Activated B cell treated with CpG ODN at 0.5 μM for 24 hours (primary cell): Measurements from ENCODE around the gene FBXL7. TPM values are rescaled to one million over a fixed set of nuclear protein-coding genes. Genes with fewer than 3 reads are reported as not detected.

Source experiments
- ATAC-seq: fragments of 200-7000 bp; cut with Tn5 transposase; one replicate; pipeline ENCODE4 v1.10.0; 2021; ENCODE audit warnings: low read depth, mild to moderate bottlenecking, moderate library complexity
- CTCF ChIA-PET: fragments of 350-600 bp; sonication (Branson Sonifier 250); formaldehyde crosslinking; loops from one replicate; lab custom pipeline; 2021; ENCODE audit warnings: antibody characterized with exemption; lab: Charles Lee
- POLR2A ChIA-PET: fragments of 350-600 bp; sonication (Branson Sonifier 250); formaldehyde crosslinking; loops from one replicate; lab custom pipeline; 2021; ENCODE audit warnings: antibody characterized with exemption; lab: Charles Lee
- DNase-seq: peaks from one replicate; pipeline ENCODE4 v3.0.0; 2022
- H3K27ac Mint-ChIP-seq: one replicate; pipeline ENCODE4 v1.8.0; 2020; ENCODE audit warnings: mixed read lengths
- H3K27me3 Mint-ChIP-seq: one replicate; pipeline ENCODE4 v1.8.0; 2021; ENCODE audit warnings: mixed read lengths
- H3K36me3 Mint-ChIP-seq: one replicate; pipeline ENCODE4 v1.8.0; 2021; ENCODE audit warnings: low read depth, mixed read lengths
- H3K4me1 Mint-ChIP-seq: one replicate; pipeline ENCODE4 v1.8.0; 2021; ENCODE audit warnings: mixed read lengths
- H3K4me3 Mint-ChIP-seq: one replicate; pipeline ENCODE4 v1.8.0; 2020; ENCODE audit warnings: mild to moderate bottlenecking, mixed read lengths
- H3K9me3 Mint-ChIP-seq: one replicate; pipeline ENCODE4 v1.8.0; 2020; ENCODE audit warnings: mixed read lengths
- intact Hi-C: fragments of 100-400 bp; cut with micrococcal nuclease; formaldehyde crosslinking; loops from one replicate; pipeline ENCODE4 v1.15.1; 2024
- total RNA-seq: library from RNA; stranded (reverse); gene quantifications from 2 replicates; pipeline ENCODE4 v1.2.3, GENCODE V29; 2022
- TF ChIP-seq, protein P1 (sequence below): fragments of 200-600 bp; IDR thresholded peaks from one replicate; pipeline ENCODE4 v1.8.0; 2022; ENCODE audit warnings: antibody characterized with exemption, mild to moderate bottlenecking

The FBXL7 gene
- total RNA-seq, 1 donor from 2014 or later, result not detected

DNA sequence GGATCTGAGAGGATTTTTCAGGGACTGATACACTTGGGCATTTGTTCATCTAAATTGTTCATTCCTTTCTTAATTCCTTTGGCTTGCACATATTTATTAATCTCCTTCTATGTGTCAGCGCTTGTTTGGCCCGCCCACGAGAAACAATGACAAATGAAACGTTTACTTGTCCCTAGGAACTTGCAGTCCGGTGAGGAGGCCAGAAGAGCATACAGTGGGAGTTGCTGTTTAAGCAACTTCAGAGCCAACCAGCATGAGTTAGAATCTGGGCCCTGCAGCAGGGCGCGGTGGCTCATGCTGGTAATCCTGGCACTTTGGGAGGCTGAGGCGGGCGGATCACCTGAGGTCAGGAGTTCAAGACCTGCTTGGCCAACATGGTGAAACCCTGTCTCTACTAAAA, 18.8 kb downstream of the FBXL7 start:
- ChIA-PET POLR2A (no interaction called here), CTCF (no interaction called here)
- Mint-ChIP-seq H3K27me3 (no peaks in the 10 kb centered on the region), H3K9me3 (no peaks in the 10 kb centered on the region), H3K4me1 (no peaks in the 10 kb centered on the region), H3K27ac (no peak overlapping the region), H3K4me3 (no peak overlapping the region), H3K36me3 (no peaks in the 10 kb centered on the region)
- DNase-seq, result no peak
- TF ChIP-seq, protein P1, sequence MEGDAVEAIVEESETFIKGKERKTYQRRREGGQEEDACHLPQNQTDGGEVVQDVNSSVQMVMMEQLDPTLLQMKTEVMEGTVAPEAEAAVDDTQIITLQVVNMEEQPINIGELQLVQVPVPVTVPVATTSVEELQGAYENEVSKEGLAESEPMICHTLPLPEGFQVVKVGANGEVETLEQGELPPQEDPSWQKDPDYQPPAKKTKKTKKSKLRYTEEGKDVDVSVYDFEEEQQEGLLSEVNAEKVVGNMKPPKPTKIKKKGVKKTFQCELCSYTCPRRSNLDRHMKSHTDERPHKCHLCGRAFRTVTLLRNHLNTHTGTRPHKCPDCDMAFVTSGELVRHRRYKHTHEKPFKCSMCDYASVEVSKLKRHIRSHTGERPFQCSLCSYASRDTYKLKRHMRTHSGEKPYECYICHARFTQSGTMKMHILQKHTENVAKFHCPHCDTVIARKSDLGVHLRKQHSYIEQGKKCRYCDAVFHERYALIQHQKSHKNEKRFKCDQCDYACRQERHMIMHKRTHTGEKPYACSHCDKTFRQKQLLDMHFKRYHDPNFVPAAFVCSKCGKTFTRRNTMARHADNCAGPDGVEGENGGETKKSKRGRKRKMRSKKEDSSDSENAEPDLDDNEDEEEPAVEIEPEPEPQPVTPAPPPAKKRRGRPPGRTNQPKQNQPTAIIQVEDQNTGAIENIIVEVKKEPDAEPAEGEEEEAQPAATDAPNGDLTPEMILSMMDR, result no peak
- no peak for ATAC-seq
- intact Hi-C loops, result no loop called here

DNA sequence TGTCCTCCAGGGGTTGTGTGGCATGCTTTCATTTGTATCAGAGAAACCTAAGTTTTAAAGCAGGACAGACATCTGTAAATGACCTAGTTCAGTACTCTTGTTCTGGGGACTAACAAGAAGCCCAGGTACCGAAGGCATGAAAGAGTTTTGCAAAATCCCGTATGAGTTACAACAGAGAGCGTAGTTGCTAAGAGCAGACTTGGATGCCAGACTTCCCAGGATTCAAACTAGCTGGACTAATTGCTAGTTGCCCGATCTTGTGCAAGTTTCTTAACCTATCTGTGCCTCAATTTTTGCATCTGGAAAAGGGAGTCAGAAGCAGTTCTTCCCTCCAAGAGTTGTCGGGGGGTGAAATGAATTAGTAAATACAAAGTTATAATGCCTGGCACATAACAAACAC, 20.9 kb downstream of the FBXL7 start:
- Mint-ChIP-seq H3K4me1 (no peaks in the 10 kb centered on the region), H3K27me3 (no peaks in the 10 kb centered on the region), H3K27ac (no peak overlapping the region), H3K36me3 (no peaks in the 10 kb centered on the region), H3K4me3 (no peak overlapping the region), H3K9me3 (no peaks in the 10 kb centered on the region)
- TF ChIP-seq, protein P1, result no peak
- no peak for ATAC-seq
- no peak for DNase-seq
- POLR2A ChIA-PET, result no interaction called here
- intact Hi-C loops, result no loop called here
- CTCF ChIA-PET, result no interaction called here

DNA sequence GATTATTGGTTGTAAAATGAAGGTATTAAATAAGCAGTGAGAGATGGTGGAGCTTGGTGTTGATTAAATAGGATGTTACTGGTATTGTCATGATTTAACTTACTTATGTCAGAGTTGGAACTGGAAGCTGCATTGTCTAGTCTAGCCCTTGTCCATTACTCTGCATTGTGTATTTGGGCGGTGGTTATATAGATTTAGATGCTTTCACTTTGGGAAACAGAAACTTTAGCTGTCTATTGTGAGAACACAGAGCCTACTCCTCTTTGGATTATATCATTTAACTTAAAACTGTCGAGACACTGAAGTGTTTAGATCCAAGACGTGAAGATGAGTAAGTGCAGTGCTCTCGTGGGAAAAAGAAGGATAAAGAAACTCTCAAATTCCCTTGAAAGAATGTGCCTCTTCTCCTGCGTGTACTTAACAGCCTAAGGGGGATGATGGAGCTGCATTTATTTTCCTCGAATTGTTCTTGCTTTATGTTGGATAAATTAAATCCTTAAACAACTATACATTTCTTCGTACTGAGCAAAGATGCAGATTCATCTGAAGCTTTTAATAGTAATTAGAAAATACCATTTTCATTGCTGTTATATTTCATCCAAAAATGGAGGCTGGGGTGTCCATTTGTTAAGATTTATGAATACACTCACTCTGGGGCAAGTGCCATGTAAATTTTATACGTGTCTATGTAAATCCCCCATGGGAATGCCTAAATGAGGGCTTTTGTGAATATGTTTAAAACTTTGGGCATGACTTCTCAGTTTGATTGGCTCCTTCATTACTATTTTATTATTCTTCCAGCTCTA, 21.6 kb downstream of the FBXL7 start:
- Mint-ChIP-seq H3K4me1 (no peaks in the 10 kb centered on the region), H3K27me3 (no peaks in the 10 kb centered on the region)

DNA sequence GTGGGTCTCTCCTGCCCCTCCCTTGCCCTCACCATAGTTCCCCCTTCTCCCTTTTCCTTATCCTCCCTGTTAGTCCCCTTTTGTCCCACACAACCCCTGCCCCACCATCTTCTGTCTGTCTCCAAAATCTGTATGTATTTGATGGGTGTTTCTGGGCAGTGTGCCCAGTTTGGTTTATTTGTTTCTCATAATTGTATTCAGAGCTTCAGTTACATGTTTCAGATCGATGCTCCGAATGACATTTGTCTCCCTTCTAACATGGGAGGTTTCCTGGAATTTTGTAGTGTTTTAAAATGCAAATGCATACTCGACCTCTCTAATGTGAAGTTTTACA, 22.2 kb downstream of the FBXL7 start:
- no peak overlapping the region for H3K4me3 Mint-ChIP-seq
- ChIA-PET CTCF (no interaction called here), POLR2A (no interaction called here)
- H3K9me3 Mint-ChIP-seq, result no peaks in the 10 kb centered on the region
- DNase-seq, result no peak
- H3K4me1 Mint-ChIP-seq, result no peaks in the 10 kb centered on the region
- ATAC-seq, result no peak
- no peaks in the 10 kb centered on the region for H3K27me3 Mint-ChIP-seq
- TF ChIP-seq, protein P1, result no peak
- no peak overlapping the region for H3K27ac Mint-ChIP-seq
- intact Hi-C loops, result no loop called here
- H3K36me3 Mint-ChIP-seq, result no peaks in the 10 kb centered on the region

More for the DNA sequence above, 21.6 kb downstream of the FBXL7 start:
- ChIA-PET CTCF (no interaction called here), POLR2A (no interaction called here)
- no peaks in the 10 kb centered on the region for H3K9me3 Mint-ChIP-seq
- no peak overlapping the region for H3K27ac Mint-ChIP-seq
- DNase-seq, result no peak
- TF ChIP-seq, protein P1, result no peak
- H3K4me3 Mint-ChIP-seq, result no peak overlapping the region
- ATAC-seq, result no peak
- intact Hi-C loops, result no loop called here
- H3K36me3 Mint-ChIP-seq, result no peaks in the 10 kb centered on the region

DNA sequence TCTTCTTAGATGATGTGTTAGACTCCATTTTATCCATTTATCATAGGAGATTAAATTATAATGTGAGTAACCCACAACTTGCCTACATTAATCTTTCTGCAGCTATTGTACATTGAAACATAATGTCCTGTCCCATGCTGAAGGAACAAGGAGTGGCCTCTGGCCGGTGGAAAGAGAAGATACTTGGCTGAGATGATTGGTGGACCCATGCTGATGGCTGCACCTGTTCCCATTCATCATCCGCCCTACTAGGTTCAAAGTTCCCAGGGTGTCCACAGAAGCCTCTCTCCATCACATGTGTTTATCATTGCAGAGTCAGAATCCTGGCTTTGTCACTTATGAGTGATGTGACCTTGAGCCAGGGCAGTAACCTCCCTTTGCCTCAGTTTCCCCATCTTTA, 24.7 kb downstream of the FBXL7 start:
- Mint-ChIP-seq H3K36me3 (no peaks in the 10 kb centered on the region), H3K4me3 (no peak overlapping the region), H3K4me1 (no peaks in the 10 kb centered on the region), H3K27me3 (no peaks in the 10 kb centered on the region), H3K27ac (no peak overlapping the region), H3K9me3 (peaks cover 5% of the 10 kb centered on the region)
- DNase-seq (no peak), ATAC-seq (no peak)
- TF ChIP-seq, protein P1, result no peak
- intact Hi-C loops, result no loop called here
- ChIA-PET POLR2A (no interaction called here), CTCF (no interaction called here)
